NCI-H2081 treated with DMSO at 0.1 percent for 48 hours (cell line): ENCODE results near the gene COPS9.

Experiments used
- DNase-seq: peaks from one replicate; lab custom pipeline; 2025; lab: John Stamatoyannopoulos, UW

Gene COPS9

GRCh38 chr2:240134956-240135520, 1.1 kb downstream of the COPS9 start:
- no peak for DNase-seq

- no peak for DNase-seq
Observed at GRCh38 chr2:240134466-240134865, 1.6 kb downstream of the COPS9 start.

GRCh38 chr2:240133401-240133800, 2.7 kb downstream of the COPS9 start:
- no peak for DNase-seq

- DNase-seq, result no peak
Observed at GRCh38 chr2:240132651-240132980, 3.5 kb downstream of the COPS9 start.

- no peak for DNase-seq
Observed at GRCh38 chr2:240131941-240132650, 4.0 kb downstream of the COPS9 start.

GRCh38 chr2:240131296-240131695, 4.8 kb downstream of the COPS9 start:
- no peak for DNase-seq

GRCh38 chr2:240130393-240131195, 5.5 kb downstream of the COPS9 start:
- no peak for DNase-seq

GRCh38 chr2:240129731-240130392, 6.2 kb downstream of the COPS9 start:
- DNase-seq, result no peak

- no peak for DNase-seq
Observed at GRCh38 chr2:240129311-240129710, 6.8 kb downstream of the COPS9 start.

GRCh38 chr2:240128608-240129145, 7.4 kb downstream of the COPS9 start:
- no peak for DNase-seq

- DNase-seq, result no peak
Observed at GRCh38 chr2:240127911-240128607, 8.0 kb downstream of the COPS9 start.

- DNase-seq, result no peak
Observed at GRCh38 chr2:240127191-240127750, 8.8 kb downstream of the COPS9 start.

- DNase-seq, result no peak
Observed at GRCh38 chr2:240126731-240127130, 9.4 kb downstream of the COPS9 start.

- no peak for DNase-seq
Observed at GRCh38 chr2:240125742-240126141, 10.4 kb downstream of the COPS9 start.

GRCh38 chr2:240124651-240125030, 11.5 kb downstream of the COPS9 start:
- no peak for DNase-seq

- no peak for DNase-seq
Observed at GRCh38 chr2:240123821-240124650, 12.1 kb downstream of the COPS9 start.

- DNase-seq, result no peak
Observed at GRCh38 chr2:240121675-240122074, 14.4 kb downstream of the COPS9 start.

- DNase-seq, result no peak
Observed at GRCh38 chr2:240121190-240121589, 14.9 kb downstream of the COPS9 start.

- no peak for DNase-seq
Observed at GRCh38 chr2:240114233-240114632, 21.9 kb downstream of the COPS9 start.

- no peak for DNase-seq
Observed at GRCh38 chr2:240112914-240113690, 23.0 kb downstream of the COPS9 start.
